ENCODE results near the gene GPBP1. TPM values are rescaled to one million over a fixed set of nuclear protein-coding genes. Genes with fewer than 3 reads are reported as not detected.
"Not testable (repeated sequence)": the region's sequence is repeated elsewhere in the genome, so short reads cannot be mapped to it uniquely, and the experiment has no call there.

The GPBP1 gene
- total and polyA plus RNA-seq, 2 donors (not counting 3 experiments of a cell fraction or from before 2014, with no cell fraction given), result 11.7 to 57.4 TPM

DNA sequence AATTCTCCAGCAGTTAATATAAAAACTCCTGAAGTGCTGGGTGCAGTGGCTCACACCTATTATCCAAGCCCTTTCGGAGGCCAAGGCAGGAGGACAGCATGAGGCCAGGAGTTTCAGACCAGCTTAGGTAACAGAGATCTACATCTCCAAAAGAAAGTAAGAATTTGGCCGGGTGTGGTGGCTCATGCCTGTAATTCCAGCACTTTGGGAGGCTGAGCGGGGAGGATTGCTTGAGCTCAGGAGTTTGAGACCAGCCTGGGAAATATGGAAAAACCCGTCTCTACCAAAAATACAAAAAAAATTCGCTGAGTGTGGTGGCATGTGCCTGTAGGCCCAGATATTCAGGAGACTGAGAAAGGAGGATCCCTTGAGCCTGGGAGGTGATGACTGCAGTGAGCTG, 6.7 kb upstream of the GPBP1 start:
- no peaks in the 10 kb centered on the region for H3K27me3 ChIP-seq (ENCODE audit: control insufficient read depth in 2 of 2, insufficient read depth in 2 of 2, low read length in 2 of 2)
- H3K79me2 ChIP-seq (ENCODE audit: control insufficient read depth, insufficient read depth, low read length), result no peaks in the 10 kb centered on the region
- H3K27ac ChIP-seq (ENCODE audit: insufficient read depth, low read depth, low read length), result no peak overlapping the region
- TF ChIP-seq, protein P1, sequence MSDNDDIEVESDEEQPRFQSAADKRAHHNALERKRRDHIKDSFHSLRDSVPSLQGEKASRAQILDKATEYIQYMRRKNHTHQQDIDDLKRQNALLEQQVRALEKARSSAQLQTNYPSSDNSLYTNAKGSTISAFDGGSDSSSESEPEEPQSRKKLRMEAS (IDR thresholded peaks at IDR 0.05; ENCODE audit: insufficient read depth, insufficient read length), result no peak
- TF ChIP-seq POLR2AphosphoS5 (IDR thresholded peaks at IDR 0.05; ENCODE audit: insufficient read depth, low read depth, low read length), result no peak
- TF ChIP-seq POLR2A (IDR thresholded peaks at IDR 0.05; ENCODE audit: low read depth, low read length), result no peak
- TF ChIP-seq JUN (IDR thresholded peaks at IDR 0.05; ENCODE audit: borderline replicate concordance, insufficient read depth, insufficient read length, low read depth), result no peak
- no peak for TF ChIP-seq MYC (IDR thresholded peaks at IDR 0.05; ENCODE audit: low read depth, low read length)
- TF ChIP-seq, protein P2, sequence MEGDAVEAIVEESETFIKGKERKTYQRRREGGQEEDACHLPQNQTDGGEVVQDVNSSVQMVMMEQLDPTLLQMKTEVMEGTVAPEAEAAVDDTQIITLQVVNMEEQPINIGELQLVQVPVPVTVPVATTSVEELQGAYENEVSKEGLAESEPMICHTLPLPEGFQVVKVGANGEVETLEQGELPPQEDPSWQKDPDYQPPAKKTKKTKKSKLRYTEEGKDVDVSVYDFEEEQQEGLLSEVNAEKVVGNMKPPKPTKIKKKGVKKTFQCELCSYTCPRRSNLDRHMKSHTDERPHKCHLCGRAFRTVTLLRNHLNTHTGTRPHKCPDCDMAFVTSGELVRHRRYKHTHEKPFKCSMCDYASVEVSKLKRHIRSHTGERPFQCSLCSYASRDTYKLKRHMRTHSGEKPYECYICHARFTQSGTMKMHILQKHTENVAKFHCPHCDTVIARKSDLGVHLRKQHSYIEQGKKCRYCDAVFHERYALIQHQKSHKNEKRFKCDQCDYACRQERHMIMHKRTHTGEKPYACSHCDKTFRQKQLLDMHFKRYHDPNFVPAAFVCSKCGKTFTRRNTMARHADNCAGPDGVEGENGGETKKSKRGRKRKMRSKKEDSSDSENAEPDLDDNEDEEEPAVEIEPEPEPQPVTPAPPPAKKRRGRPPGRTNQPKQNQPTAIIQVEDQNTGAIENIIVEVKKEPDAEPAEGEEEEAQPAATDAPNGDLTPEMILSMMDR (IDR thresholded peaks at IDR 0.05; ENCODE audit: extremely low read depth in 1 of 2, insufficient read depth in 1 of 2, low read depth in 1 of 2, low read length in 2 of 2), result no peak
- TF ChIP-seq EZH2 (IDR thresholded peaks at IDR 0.05; ENCODE audit: borderline replicate concordance, low read depth, low read length, severe bottlenecking), result no peak
- no peak for TF ChIP-seq FOS (IDR thresholded peaks at IDR 0.05; ENCODE audit: borderline replicate concordance, insufficient read depth, low read length)
- TF ChIP-seq GATA2 (IDR thresholded peaks at IDR 0.05; ENCODE audit: insufficient read depth, insufficient read length, low read depth, low read length), result no peak
- H3K36me3 ChIP-seq (ENCODE audit: control insufficient read depth in 2 of 2, extremely low read depth in 1 of 2, insufficient read depth in 2 of 2, low read length in 2 of 2), result no peaks in the 10 kb centered on the region
- no peaks in the 10 kb centered on the region for H3K9me3 ChIP-seq (replicated peaks; ENCODE audit: control insufficient read depth, insufficient read depth, low read length)
- no peak overlapping the region for H3K4me3 ChIP-seq (replicated peaks in 1 of 3; ENCODE audit: insufficient read depth in 1 of 3, low read depth in 1 of 3, low read length in 3 of 3)
- intact Hi-C loops (cut with micrococcal nuclease) (loop anchor here (10.0 kb wide), 1 partner anchor 838 kb away; no protein-coding TSS in a partner anchor), dilution Hi-C loops (cut with MboI; ENCODE audit: extremely low pct_ligation_motif_present, low sequenced_read_pairs) (no loop called here)
- no peak for FAIRE-seq
- BruUV-seq (replicated peaks), result no TSS peak
- DNase-seq (ENCODE audit: low read depth, low spot score), result no peak
- H3K9me1 ChIP-seq (replicated peaks; ENCODE audit: control insufficient read depth, extremely low read depth, insufficient read depth, low read length), result no peaks in the 10 kb centered on the region
- H3K9ac ChIP-seq (replicated peaks; ENCODE audit: extremely low read depth, insufficient read depth, low read length), result no peak overlapping the region
- peaks cover 2% of the 10 kb centered on the region for H3K4me1 ChIP-seq (ENCODE audit: control insufficient read depth, extremely low read depth, insufficient read depth, low read length)
- no peaks in the 10 kb centered on the region for H4K20me1 ChIP-seq (replicated peaks; ENCODE audit: control insufficient read depth, extremely low read depth, insufficient read depth, low read length)
- ChIA-PET POLR2A (no interaction called here), CTCF (interaction anchor here (0.7 to 1.0 kb wide), 2 partner anchors 9 to 29 kb away, joined by 3 read pairs; no protein-coding TSS in a partner anchor)
- H3K4me2 ChIP-seq (ENCODE audit: insufficient read depth, low read length), result no peak overlapping the region
- no peak overlapping the region for H2AFZ ChIP-seq (ENCODE audit: low read depth, low read length)

DNA sequence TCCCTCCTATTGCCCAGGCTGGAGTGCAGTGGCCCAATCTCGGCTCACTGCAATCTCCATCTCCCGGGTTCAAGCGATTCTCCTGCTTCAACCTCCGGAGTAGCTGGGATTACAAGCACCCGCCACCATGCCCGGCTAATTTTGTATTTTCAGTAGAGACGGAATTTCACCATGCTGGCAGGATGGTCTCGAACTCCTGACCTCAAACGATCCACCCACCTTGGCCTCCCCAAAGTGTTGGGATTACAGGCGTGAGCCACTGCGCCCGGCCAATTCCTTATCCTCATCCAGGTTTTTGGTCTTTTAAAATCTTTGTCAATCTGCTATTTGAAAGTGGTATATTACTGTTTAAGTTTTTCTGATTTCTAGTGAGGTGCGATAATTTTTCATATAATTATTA, 3.7 kb upstream of the GPBP1 start:
- H3K9me3 ChIP-seq (replicated peaks; ENCODE audit: control insufficient read depth, insufficient read depth, low read length); H4K20me1 ChIP-seq (replicated peaks; ENCODE audit: control insufficient read depth, extremely low read depth, insufficient read depth, low read length); H3K36me3 ChIP-seq (ENCODE audit: control insufficient read depth in 2 of 2, extremely low read depth in 1 of 2, insufficient read depth in 2 of 2, low read length in 2 of 2); H2AFZ ChIP-seq (ENCODE audit: low read depth, low read length); CTCF ChIA-PET; H3K27ac ChIP-seq (ENCODE audit: insufficient read depth, low read depth, low read length); H3K9ac ChIP-seq (replicated peaks; ENCODE audit: extremely low read depth, insufficient read depth, low read length); dilution Hi-C loops (cut with MboI; ENCODE audit: extremely low pct_ligation_motif_present, low sequenced_read_pairs); H3K4me1 ChIP-seq (ENCODE audit: control insufficient read depth, extremely low read depth, insufficient read depth, low read length); FAIRE-seq; H3K27me3 ChIP-seq (ENCODE audit: control insufficient read depth in 2 of 2, insufficient read depth in 2 of 2, low read length in 2 of 2); DNase-seq (ENCODE audit: low read depth, low spot score); BruUV-seq (replicated peaks); H3K9me1 ChIP-seq (replicated peaks; ENCODE audit: control insufficient read depth, extremely low read depth, insufficient read depth, low read length); H3K4me3 ChIP-seq (replicated peaks in 1 of 3; ENCODE audit: insufficient read depth in 1 of 3, low read depth in 1 of 3, low read length in 3 of 3); H3K4me2 ChIP-seq (ENCODE audit: insufficient read depth, low read length): not testable (repeated sequence)
- H3K79me2 ChIP-seq (ENCODE audit: control insufficient read depth, insufficient read depth, low read length), result peaks cover 10% of the 10 kb centered on the region
- POLR2A ChIA-PET, result interaction anchor here (0.7 kb wide), 1 partner anchor 29 kb away, joined by 4 read pairs; no protein-coding TSS in a partner anchor
- intact Hi-C loops (cut with micrococcal nuclease), result loop anchor here (5.0 to 10.0 kb wide), 3 partner anchors 325 to 1292 kb away; partner anchors contain the start of genes MAP3K1 and PLK2
